ENCODE data around the gene KRT78.

The KRT78 gene

GRCh38 chr12:52822771-52823510, 25.9 kb downstream of the KRT78 start:
- no peak for DNase-seq

GRCh38 chr12:52821826-52822660, 26.8 kb downstream of the KRT78 start:
- no peak for DNase-seq

GRCh38 chr12:52821071-52821730, 27.6 kb downstream of the KRT78 start:
- no peak for DNase-seq

GRCh38 chr12:52820521-52820920, 28.3 kb downstream of the KRT78 start:
- DNase-seq = no peak

GRCh38 chr12:52819731-52820510, 28.9 kb downstream of the KRT78 start:
- no peak for DNase-seq

GRCh38 chr12:52818887-52819420, 29.8 kb downstream of the KRT78 start:
- DNase-seq = no peak

GRCh38 chr12:52818388-52818787, 30.4 kb downstream of the KRT78 start:
- no peak for DNase-seq

GRCh38 chr12:52817699-52818238, 31.0 kb downstream of the KRT78 start:
- no peak for DNase-seq

- DNase-seq = no peak
These were observed 31.6 kb downstream of the KRT78 start for GRCh38 chr12:52817003-52817698.

GRCh38 chr12:52815676-52816588, 32.9 kb downstream of the KRT78 start:
- DNase-seq = no peak

- no peak for DNase-seq
These were observed 33.6 kb downstream of the KRT78 start for GRCh38 chr12:52815161-52815560.

GRCh38 chr12:52814710-52815155, 34.1 kb downstream of the KRT78 start:
- DNase-seq = no peak

GRCh38 chr12:52813885-52814709, 34.7 kb downstream of the KRT78 start, which contains the start of gene KRT4:
Gene KRT4 (minus strand): TSS chr12:52814116. CDS start chr12:52814058, 58 bp downstream.
- no peak for DNase-seq

GRCh38 chr12:52813203-52813819, 35.5 kb downstream of the KRT78 start:
- DNase-seq = no peak

GRCh38 chr12:52812749-52813148, 36.0 kb downstream of the KRT78 start:
- no peak for DNase-seq

GRCh38 chr12:52812073-52812400, 36.8 kb downstream of the KRT78 start:
- DNase-seq = no peak

- DNase-seq = no peak
These were observed 37.4 kb downstream of the KRT78 start for GRCh38 chr12:52811191-52812072.

GRCh38 chr12:52810554-52810953, 38.2 kb downstream of the KRT78 start:
- DNase-seq = no peak

All from KG1 (cell line).